DMS79 (cell line): ENCODE measurements around the gene COLGALT1.

Experiments used
- DNase-seq: peaks from one replicate; lab custom pipeline; 2025; lab: John Stamatoyannopoulos, UW

The COLGALT1 gene

DNA sequence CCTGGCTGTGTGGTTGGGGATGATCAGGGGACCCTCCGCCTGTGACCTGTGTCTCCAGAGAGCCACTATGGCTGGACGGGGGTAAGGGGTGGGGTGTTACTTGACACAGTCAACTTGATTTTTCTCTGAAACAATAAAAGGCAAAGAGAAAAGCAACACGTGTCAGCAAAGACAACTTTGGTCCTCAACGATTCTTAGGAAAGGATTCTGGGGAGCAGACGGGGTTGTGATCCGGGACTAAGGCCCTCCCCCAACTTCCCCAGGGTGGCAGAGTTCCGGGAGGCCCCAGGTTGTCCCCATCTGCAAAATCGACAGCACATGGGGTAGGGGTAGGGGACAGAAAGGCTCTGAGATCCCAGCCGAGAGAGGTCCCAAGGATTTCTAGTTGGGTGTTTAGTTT lies 46.2 kb downstream of the COLGALT1 start:
- DNase-seq, result no peak

DNA sequence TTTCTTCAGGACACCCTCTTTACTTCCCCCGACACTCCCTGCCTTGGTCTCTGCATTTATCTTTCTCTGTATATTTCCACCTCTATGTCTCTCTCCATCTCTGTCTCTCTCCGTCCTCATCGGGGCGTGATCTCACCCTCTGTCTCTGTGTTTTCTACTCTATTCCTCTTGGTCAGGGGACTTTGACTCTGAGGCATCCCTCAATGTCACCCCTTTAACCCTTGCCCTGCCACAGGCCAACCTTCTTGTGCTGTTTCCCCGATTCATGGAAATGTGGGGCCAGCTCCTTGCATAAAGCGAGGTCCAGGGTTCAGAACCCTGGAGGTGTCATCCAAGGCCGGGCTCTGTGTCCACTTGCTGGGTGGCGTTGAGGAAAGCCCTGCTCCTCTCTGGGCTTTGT lies 46.8 kb downstream of the COLGALT1 start:
- no peak for DNase-seq

DNA sequence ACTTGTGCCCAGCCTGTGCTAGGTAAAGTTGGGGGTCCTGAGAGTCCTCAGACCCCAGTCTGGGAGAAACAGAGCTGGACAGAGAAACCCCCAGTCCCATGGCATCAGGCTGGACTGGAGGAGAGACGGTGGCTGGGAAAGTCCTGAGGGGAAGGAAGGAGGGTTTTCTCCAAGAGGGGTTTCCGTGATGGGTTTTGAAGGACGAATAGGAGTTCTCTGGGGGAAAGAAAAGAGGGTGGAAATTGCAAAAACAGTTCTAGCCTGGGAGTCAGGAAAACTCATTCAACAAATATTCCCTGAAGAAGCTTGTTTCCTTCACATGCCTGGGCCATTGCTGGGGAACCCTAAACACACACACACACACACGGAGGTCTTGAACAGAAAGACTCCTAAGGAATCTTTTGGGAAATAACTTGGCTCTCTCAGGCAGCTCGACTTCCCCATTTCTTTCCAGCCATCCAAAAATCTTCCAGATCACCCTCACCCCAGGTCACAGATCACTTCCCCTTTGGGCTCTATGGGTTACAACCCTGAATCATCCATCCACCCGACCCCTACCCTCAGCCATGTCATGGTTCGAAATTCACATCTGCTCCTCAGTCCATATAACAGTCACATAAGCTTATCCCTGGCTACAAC lies 47.5 kb downstream of the COLGALT1 start:
- DNase-seq, result no peak

DNA sequence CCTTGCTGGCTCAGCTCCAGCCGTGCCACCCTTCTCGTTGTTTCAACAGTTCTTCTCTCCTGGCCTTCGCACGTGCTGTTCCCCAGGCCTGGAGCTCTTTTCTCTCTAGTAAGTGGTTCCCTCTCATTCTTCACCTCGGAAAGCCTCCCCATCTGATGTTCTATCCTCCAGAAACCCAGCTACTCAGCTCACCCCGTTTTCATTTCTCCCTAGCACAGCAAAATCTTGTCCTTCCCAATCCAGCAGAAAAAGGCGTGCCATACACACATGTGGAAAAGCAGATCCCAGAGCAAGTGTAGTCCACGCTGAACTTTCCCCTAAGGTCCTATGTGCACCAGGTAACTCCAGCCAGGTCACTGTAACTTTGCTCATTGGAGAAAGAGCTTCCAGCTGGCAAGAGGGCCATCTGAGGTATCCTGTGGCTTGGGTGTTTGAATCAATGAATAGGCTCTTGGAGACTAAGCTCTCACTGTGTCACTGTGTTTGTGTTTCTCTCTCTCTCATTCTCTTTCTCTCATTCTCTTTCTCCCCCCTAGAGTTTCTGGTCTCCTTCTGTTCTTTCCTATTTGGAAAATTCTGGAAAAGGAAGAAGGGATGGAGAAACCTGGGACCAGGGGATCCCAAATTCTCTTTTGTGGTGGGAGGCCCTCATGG lies 49.0 kb downstream of the COLGALT1 start:
- no peak for DNase-seq

DNA sequence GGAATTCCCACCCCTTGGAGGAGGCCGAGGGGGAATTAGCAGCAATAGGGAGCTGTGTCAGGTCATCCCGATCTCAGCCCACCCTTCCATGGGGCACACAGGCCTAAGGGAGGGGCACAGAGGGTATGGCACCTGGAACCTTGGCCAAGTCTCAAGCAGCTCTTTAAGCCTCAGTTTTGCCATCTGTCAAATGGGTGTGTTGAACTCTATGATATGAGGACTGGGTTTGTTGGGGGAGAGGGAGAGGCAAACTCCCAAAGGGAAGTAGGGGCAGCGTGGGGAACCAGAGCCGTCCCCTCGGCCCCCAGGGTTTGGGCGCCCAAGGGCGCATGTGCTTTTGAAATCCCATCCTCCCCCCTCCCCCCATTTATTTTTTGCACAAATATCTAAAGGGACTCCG lies 49.7 kb downstream of the COLGALT1 start:
- no peak for DNase-seq

DNA sequence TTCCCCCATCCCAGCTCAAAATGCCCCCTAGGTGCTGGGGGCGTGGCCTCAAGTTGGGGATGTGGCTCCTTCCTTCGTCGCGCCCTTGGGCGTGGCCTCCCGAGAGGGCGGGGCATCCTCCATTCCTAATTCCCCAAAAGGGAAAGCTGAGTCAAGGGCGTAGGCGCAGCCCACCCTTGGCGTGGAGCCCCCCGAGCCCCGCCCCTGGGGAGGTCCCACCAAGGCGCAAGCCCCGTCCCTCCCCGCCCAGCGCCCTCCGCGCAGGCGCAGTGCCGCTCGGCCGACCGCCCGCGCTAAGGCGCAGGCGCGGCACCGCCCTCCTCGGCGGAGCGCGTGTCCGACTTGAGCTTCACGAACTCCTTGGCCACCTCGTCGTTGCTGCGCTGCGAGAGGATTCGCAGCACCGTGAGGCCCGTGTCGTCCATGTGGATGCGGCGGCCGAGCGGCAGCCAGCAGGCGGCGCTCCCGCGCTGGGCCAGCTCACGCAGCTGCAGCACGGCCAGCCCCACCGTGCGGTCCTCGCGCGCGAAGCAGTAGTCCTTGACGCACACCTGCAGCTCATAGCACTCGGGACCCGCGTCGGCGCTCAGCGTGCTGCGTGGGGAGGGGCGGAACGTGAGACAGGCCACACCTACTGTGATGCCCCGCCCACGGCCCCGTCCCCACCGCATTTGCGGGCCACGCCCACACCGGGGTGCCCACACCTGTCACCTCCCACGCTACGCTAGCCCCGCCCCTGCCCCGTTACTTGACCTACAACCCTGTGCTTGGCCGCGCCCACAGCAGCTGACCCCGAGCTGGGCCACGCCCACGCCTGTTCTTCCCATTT lies 50.5 kb downstream of the COLGALT1 start:
- no peak for DNase-seq

DNA sequence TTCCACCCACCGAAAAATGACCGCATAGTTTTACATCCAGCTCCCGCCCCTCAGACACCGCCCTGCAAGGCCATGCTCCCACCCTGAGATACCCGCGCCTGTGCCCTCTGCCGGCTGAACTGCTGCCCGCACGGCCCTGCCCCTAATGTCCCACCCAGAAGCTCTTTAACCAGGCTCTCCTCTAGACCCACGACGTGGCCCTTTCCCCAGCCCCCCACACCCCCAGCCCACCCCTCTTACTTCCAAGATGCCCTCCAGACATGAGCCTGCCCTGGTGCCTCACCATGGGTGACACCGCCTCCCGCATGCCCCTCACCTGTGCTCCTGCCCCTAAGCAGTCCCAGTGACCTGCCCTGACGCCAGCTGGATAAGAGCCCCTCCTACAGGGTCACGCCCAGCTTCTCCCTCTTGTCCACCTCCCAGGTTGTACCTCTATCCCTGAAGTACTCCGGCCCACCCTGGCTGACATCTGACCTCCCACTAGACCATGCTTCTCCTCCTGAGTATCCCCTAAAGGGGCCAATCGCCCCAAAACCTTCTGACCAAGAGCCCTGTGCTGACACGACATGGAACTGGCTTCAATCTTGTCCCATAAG lies 51.2 kb downstream of the COLGALT1 start:
- no peak for DNase-seq

DNA sequence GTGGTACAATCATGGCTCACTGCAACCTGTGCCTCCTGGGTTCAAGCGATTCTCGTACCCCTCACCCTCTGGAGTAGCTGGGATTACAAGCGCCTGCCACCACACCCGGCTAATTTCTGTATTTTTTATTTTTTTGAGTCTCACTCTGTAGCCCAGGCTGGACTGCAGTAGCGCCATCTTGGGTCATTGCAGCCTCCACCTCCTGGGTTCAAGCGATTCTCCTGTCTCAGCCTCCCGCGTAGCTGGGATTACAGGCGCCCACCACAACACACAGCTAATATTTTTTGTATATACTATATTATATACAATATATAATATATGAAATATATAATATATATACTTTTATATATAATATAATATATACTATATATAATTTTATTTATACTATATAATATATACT lies 52.5 kb downstream of the COLGALT1 start:
- DNase-seq, result no peak

DNA sequence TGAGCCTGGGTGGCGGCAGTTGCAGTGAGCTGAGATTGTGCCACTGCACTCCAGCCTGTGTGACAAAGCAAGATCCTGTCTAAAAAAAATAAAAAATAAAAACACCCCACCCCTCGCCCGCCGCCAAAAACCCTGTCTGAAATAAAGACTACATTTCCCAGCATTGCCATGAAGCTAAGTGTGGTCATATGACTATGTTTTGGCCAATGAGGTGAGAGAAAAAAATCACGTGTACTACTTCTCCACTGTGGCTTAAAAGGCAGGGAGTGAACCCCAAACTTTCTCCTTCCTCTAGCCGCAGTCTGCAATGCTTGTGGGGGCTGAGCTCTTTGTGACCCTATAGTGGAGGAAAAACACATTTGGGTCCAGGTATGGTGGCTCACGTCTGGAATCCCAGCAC lies 54.9 kb downstream of the COLGALT1 start:
- no peak for DNase-seq

DNA sequence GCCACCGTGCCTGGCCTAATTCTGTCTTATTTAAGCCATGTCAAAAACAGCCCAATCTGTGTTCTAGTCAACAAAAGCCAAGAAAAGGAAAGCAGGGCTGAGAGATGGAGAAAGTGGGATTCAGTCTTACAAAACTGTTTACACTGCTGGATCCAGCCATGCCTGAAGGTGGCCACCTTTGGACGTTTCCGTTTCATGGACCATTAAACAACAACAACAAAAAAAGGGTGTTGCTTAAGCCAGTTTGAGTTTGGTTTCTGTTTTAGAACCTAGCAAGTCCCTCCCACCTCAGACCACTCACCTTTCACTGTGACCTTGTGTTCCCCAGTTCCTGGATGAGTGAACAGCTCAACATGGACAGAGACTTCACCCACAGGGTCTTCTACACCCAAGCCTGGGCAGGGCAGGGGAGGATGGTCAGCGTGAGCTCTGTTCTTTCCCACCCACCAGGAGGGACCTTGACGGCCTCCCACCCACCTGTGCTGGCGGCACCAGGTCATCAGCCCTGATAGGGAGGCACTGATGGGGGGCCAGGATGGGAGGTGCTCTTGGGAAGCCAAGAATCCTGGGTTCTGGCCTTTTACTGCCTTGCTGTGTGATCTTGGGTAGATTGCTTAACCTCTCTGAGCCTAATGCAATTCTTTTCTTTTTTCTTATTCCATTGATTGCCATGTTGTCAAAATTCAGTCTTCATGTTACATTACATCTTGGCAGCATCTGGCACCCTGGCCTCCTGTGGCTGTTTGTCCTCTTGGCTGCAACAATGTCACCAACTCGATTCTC lies 56.2 kb downstream of the COLGALT1 start:
- DNase-seq, result no peak

DNA sequence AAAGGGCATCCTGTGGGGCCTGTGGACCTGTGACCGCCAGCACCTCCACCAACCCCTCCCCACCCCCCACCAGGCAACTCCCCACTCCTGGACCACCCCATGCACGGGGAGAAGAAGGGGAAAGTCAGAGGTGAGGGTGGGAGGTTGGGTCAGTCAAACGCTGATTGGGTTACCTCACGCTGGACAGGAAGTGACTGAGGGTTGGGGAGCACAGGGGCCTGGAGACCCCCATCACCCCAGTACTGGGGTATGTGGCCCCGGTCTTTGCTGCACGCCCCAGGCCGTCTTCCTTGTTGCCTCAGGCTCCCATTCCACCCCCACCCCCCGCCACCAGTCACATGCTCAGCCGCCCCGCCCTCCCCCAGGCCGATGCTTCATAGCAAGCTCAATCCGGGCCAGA lies 59.0 kb downstream of the COLGALT1 start:
- DNase-seq, result no peak

DNA sequence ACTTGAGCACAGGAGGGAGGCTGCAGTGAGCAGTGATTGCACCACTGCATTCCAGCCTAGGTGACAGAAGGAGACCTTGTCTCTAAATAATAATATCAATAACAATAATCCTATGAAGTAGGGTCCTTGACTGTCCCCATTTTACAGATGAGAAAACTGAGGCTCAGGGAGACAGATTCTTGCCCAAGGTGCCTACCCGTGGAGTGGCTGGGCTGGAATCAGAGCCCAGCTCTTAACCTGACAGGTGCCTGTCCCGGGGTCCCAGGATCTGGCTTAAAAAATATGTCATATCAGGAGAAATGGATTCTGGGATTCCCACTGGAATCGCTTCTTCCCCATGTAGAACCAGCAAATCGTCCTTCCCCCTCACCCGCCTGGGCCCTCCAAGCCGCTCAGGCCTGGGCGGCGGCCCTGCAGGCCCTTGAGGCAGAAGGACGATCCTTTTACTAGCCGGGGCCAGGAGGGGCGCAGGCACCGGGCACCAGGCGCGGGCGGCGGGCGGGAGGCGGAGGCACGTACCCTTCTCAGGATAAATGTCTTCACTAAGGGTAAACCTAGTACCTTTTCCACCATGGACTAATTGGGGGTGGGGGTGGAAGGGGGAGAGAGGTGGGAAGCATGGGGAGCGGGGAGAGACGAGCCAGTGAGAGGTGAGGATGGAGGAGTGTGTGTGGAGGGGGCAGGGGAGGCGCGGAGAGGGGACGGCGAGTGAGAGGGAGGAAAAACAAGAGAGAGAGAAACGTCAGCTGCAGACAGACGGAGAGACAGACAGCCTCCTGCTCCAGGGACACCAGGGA lies 60.6 kb downstream of the COLGALT1 start:
- DNase-seq, result no peak

DNA sequence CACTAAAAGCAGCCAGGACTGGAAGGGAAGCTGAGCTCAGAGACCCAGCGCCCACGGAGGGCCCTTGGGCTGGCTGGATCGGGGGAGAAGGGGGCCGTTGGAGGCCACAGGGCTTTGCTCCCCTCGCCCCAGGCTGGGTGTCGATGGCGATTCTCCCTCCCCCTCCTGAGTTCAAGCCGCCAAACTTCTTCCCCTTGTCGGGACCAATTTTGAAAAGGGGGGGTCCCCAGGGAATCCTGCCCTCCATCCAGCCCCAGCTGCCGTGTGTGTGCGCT lies 61.2 kb downstream of the COLGALT1 start:
- DNase-seq, result no peak

DNA sequence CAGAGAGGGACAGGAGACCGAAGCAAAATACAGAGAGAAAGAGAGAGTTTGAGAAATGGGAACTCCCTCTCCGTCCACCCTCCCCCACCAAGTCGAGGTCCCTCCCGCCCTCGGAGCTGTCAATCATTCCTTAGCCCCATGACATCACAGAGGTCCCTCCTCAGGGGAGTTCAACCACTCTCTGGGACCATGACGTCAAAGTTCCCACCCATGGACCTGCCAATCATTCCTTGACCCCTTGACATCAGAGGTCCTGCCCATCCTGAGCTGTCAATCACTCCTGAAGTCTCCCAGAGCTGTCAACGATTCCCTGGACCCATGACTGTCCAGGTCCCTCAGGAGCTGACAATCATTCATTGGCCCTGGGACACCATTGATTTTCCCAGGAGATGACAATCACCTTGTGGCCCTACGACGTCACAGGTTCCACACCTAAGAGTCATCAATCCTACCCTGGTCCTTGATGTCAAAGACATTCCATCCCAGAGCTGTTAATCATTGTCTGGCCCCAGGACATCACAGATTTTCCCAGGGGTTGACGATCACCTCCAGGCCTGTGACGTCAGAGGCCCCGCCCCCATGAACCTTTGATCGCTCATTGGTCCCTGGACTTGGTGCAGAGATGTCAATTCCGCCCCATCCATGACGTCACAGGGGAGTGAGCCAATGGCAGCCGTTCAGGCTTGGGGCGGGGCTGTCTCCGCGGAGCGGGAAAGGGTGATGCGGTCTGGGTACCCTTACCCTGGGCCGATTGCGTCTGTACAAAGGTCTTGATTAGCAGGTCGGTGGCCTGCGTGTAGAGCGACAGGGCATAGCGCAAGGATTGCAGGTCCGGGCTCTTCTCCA lies 61.7 kb downstream of the COLGALT1 start:
- DNase-seq, result no peak

DNA sequence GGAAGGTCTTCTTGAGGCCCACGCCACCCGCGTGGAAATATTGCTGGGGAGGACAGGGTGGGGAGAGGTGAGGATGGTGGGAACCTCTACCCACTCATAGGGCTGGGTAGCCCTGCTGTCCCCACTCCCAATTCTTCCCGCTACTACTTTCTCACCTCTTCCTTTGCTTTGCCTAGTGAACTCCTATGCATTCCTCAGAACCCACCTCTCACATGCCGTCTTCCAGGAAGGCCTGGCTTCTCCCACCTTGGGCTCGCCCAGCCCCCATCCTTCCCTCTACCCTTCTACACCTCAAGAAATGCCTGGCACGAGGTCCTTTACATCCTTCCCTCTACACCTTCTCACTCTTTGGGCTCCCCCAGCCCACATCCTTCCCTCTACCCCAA lies 62.4 kb downstream of the COLGALT1 start:
- DNase-seq, result no peak

DNA sequence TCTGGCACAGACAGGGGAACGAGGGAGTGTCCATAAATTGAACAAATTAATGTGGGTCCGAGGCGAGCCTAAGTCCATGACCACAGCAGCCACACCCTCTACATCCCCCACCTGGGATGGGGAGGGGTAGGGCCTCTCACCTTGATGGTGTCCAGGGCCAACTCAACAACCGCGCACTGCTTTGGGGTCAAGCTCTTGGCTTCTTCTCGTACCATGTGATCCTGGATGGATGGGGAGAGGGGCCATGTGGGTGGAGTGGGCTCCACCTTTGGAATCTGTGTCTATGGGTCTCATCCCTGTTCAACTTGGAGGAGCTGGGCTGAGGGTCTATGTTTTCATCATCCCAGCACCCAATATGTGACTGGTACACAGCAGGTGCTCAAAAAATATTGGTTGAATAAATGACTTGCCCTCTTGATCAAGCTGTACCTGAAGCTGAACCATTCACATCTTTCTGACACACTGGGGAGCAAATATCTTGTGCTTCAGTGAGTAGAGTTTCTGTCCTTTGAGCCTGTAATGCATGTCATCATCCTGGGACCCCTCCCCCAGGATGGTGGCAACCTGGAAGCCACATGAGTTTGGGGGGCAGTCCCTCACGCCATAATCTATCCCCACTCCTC lies 62.9 kb downstream of the COLGALT1 start:
- no peak for DNase-seq

DNA sequence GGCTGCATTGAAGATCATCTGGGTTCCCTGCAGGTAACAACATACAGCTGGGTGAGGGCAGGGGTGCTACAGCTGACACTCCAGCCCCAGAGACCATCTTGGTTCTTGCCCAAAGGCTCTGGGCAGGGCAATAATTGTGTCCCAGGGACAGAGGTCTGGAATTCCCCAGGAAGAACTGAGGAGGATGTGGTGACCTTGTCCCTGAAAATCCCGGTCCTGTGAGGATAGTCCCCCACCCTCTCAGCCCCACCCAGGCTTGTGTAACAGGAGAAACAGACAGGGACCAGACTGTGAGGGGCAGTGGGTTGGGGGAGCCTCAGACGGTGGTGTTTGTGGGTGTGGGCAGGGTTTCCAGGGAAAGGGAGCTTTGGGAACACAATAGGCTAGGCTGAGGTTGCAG lies 63.5 kb downstream of the COLGALT1 start:
- DNase-seq, result no peak

DNA sequence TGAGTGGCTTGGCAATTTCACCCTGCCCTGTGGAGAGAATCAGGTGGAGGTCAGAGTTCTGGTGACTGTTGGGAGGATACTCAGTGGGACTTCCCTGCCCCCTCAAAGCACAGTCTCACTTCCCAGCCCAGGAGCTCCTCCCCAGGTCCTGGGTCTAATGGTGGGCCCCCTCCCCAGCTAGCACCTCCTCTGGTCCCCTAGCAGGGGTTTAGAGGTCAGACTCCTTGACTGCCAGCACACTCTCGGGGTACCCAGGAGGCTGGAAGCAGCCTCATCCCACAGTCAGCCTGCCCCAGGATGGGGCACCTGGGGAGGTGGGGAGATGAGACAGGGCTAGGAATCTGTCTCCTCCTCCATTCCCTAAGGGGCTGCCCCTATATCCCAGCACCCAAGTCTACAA lies 65.2 kb downstream of the COLGALT1 start:
- DNase-seq, result no peak

DNA sequence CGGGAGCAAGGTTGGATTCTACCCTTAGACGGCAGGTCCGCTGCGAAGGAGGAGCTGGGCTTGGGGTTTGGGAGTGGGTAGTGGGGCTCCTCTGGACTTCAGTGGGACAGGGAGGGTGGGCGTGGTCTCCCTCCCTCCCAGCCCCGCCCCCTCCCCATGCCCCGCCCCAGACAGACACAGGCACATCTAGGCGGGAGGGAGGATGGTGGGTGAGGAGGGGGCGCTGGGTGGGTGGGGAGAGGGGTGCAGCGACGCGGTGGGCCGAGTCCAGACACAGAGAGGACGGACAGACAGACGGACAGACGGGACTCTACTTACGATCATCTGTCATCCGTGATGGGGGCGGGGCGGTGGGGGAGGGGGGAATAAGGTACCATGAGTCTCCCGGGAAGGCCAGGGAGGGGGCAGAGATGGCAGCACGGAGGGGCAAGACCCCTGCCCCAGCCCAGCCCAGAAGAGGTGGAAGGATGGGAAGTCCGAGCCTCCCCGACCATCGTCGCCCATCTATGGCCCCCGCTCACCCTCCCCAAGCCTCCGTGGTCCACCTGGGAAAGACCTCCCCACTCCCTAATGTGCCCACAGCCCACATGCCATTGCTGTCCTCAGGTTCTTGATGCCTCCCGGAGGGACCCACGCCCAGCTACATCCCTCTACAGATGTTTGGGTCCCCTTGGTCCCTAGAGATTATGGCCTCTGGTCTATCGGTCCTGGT lies 67.9 kb downstream of the COLGALT1 start:
- DNase-seq, result no peak
